Measurements from ENCODE around the gene NLRP9.

Gene NLRP9

DNA sequence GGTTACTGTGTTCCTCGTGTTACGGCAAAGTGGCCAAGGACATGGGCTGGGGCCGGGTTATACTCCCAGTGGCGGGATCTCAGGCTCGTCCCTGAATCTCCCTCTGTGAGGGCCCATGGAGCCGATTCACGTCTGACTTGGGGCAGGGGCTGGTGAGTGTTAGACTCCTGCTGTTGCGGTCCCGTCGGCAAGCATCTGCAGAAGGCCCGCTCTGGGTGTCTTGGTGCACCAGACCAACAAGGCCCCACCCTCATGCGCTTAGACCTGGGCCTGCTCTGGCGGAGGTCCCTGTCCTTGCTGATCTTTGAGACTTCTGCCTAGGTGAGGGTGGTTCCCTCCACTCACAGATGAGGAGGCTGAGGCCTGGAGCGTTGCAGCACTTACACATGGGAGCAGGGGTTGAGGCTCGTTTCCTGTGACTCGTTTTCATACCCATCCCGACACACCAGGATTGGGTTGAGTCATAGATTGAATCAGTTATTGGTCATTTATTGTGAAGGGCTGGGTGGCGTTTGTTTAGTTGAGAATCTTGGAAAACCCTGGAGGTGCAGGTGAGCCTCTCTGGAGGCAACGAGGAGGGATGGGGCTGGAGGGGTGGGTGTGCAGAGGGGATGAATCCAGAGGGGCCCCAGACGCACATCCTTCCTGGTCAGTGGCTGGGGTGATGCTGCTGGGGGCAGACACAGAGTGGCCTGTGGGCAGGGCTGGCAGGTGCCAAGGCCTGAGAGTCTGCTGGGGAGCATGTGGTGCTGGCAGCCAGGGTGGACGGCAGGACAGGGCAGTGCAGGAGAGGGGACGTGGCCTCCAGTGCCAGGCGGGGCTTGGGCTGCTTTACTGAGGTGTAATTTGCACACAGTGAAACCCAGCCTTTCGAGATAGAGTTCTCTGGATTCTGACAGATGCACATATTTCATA is 58.6 kb downstream of the NLRP9 start:
- Histone ChIP-seq H3K23ac (ENCODE audit: low read length) (no peak overlapping the region), H2AK5ac (ENCODE audit: low read length) (no peak overlapping the region), H3K79me2 (ENCODE audit: control insufficient read depth, insufficient read depth, low read length, poor library complexity) (peaks cover 9% of the 10 kb centered on the region), H3K4me3 (ENCODE audit: low read depth, low read length) (peak overlapping the region; percentile 39), H3K27ac (ENCODE audit: low read depth, low read length) (no peak overlapping the region), H3K79me1 (ENCODE audit: low read length) (peaks cover 4% of the 10 kb centered on the region), H2BK5ac (ENCODE audit: low read depth, low read length, poor library complexity) (no peak overlapping the region), H2BK12ac (ENCODE audit: low read length) (no peak overlapping the region), H2BK120ac (ENCODE audit: insufficient read depth, low read length, poor library complexity) (no peak overlapping the region), H3K4ac (ENCODE audit: low read depth, low read length) (no peak overlapping the region), H4K12ac (ENCODE audit: low read depth, low read length) (no peak overlapping the region), H3K4me1 (ENCODE audit: control insufficient read depth in 1 of 2, insufficient read depth in 2 of 2, low read length in 2 of 2) (peaks cover 0 to 3% of the 10 kb centered on the region in 2 experiments), H3K4me2 (ENCODE audit: low read length) (no peak overlapping the region), H4K8ac (ENCODE audit: low read depth, low read length) (no peak overlapping the region), H4K91ac (ENCODE audit: low read depth, low read length) (no peak overlapping the region), H3K14ac (ENCODE audit: low read length) (no peak overlapping the region), H3K36me3 (ENCODE audit: control insufficient read depth in 1 of 2, insufficient read depth in 2 of 2, low read length in 2 of 2) (peaks cover 55 to 57% of the 10 kb centered on the region in 2 experiments), H2AFZ (ENCODE audit: insufficient read depth, low read length, poor library complexity) (no peak overlapping the region), H3K9me3 (ENCODE audit: insufficient read depth, low read depth, low read length) (no peaks in the 10 kb centered on the region), H3K27me3 (ENCODE audit: insufficient read depth, low read length) (no peaks in the 10 kb centered on the region), H3K18ac (ENCODE audit: low read length) (no peak overlapping the region), H3K9ac (ENCODE audit: low read length) (no peak overlapping the region)
- DNase-seq: no peak
- no CpG with 5 or more reads among the region's 24 CpGs for WGBS (ENCODE audit: extremely low coverage, insufficient coverage, insufficient read length)

- H4K8ac ChIP-seq (ENCODE audit: low read depth, low read length): no peak overlapping the region
- peaks cover 4% of the 10 kb centered on the region for H3K79me1 ChIP-seq (ENCODE audit: low read length)
- H2AFZ ChIP-seq (ENCODE audit: insufficient read depth, low read length, poor library complexity): no peak overlapping the region
- no peak overlapping the region for H3K14ac ChIP-seq (ENCODE audit: low read length)
- no peak overlapping the region for H2BK5ac ChIP-seq (ENCODE audit: low read depth, low read length, poor library complexity)
- H3K36me3 ChIP-seq (ENCODE audit: control insufficient read depth in 1 of 2, insufficient read depth in 2 of 2, low read length in 2 of 2): peaks cover 53 to 54% of the 10 kb centered on the region in 2 experiments
- H2BK120ac ChIP-seq (ENCODE audit: insufficient read depth, low read length, poor library complexity): no peak overlapping the region
- no peak overlapping the region for H3K9ac ChIP-seq (ENCODE audit: low read length)
- no peak overlapping the region for H3K23ac ChIP-seq (ENCODE audit: low read length)
- H3K27ac ChIP-seq (ENCODE audit: low read depth, low read length): no peak overlapping the region
- H4K12ac ChIP-seq (ENCODE audit: low read depth, low read length): no peak overlapping the region
- peaks cover 0 to 3% of the 10 kb centered on the region in 2 experiments for H3K4me1 ChIP-seq (ENCODE audit: control insufficient read depth in 1 of 2, insufficient read depth in 2 of 2, low read length in 2 of 2)
- H3K4me3 ChIP-seq (ENCODE audit: low read depth, low read length): no peak overlapping the region
- peaks cover 9% of the 10 kb centered on the region for H3K79me2 ChIP-seq (ENCODE audit: control insufficient read depth, insufficient read depth, low read length, poor library complexity)
- no peaks in the 10 kb centered on the region for H3K27me3 ChIP-seq (ENCODE audit: insufficient read depth, low read length)
- no peaks in the 10 kb centered on the region for H3K9me3 ChIP-seq (ENCODE audit: insufficient read depth, low read depth, low read length)
- WGBS (ENCODE audit: extremely low coverage, insufficient coverage, insufficient read length): no CpG with 5 or more reads among the region's 21 CpGs
- H3K18ac ChIP-seq (ENCODE audit: low read length): no peak overlapping the region
- H2AK5ac ChIP-seq (ENCODE audit: low read length): no peak overlapping the region
- DNase-seq: peak in 1 of 2 donors; percentile 12
- H2BK12ac ChIP-seq (ENCODE audit: low read length): no peak overlapping the region
- no peak overlapping the region for H3K4me2 ChIP-seq (ENCODE audit: low read length)
- H4K91ac ChIP-seq (ENCODE audit: low read depth, low read length): no peak overlapping the region
- no peak overlapping the region for H3K4ac ChIP-seq (ENCODE audit: low read depth, low read length)
Observed at GRCh38 chr19:55678121-55678671, 60.0 kb downstream of the NLRP9 start.

- Histone ChIP-seq H3K79me2 (ENCODE audit: control insufficient read depth, insufficient read depth, low read length, poor library complexity) (peaks cover 9% of the 10 kb centered on the region), H3K27me3 (ENCODE audit: insufficient read depth, low read length) (no peaks in the 10 kb centered on the region), H2AFZ (ENCODE audit: insufficient read depth, low read length, poor library complexity) (no peak overlapping the region), H3K27ac (ENCODE audit: low read depth, low read length) (no peak overlapping the region), H2BK12ac (ENCODE audit: low read length) (no peak overlapping the region), H3K9me3 (ENCODE audit: insufficient read depth, low read depth, low read length) (no peaks in the 10 kb centered on the region), H3K36me3 (ENCODE audit: control insufficient read depth in 1 of 2, insufficient read depth in 2 of 2, low read length in 2 of 2) (peaks cover 53 to 58% of the 10 kb centered on the region in 2 experiments), H3K14ac (ENCODE audit: low read length) (no peak overlapping the region), H3K4ac (ENCODE audit: low read depth, low read length) (peak overlapping the region; percentile 46), H2BK5ac (ENCODE audit: low read depth, low read length, poor library complexity) (no peak overlapping the region), H3K4me1 (ENCODE audit: control insufficient read depth in 1 of 2, insufficient read depth in 2 of 2, low read length in 2 of 2) (peaks cover 0 to 3% of the 10 kb centered on the region in 2 experiments), H3K18ac (ENCODE audit: low read length) (no peak overlapping the region), H4K91ac (ENCODE audit: low read depth, low read length) (no peak overlapping the region), H2AK5ac (ENCODE audit: low read length) (no peak overlapping the region), H3K4me3 (ENCODE audit: low read depth, low read length) (no peak overlapping the region), H3K9ac (ENCODE audit: low read length) (no peak overlapping the region), H2BK120ac (ENCODE audit: insufficient read depth, low read length, poor library complexity) (no peak overlapping the region), H4K8ac (ENCODE audit: low read depth, low read length) (no peak overlapping the region), H3K23ac (ENCODE audit: low read length) (no peak overlapping the region), H4K12ac (ENCODE audit: low read depth, low read length) (no peak overlapping the region), H3K79me1 (ENCODE audit: low read length) (peaks cover 4% of the 10 kb centered on the region), H3K4me2 (ENCODE audit: low read length) (no peak overlapping the region)
- WGBS (ENCODE audit: extremely low coverage, insufficient coverage, insufficient read length): no CpG with 5 or more reads among the region's 6 CpGs
- DNase-seq: no peak
Observed at GRCh38 chr19:55677572-55678028, 60.6 kb downstream of the NLRP9 start.

DNA sequence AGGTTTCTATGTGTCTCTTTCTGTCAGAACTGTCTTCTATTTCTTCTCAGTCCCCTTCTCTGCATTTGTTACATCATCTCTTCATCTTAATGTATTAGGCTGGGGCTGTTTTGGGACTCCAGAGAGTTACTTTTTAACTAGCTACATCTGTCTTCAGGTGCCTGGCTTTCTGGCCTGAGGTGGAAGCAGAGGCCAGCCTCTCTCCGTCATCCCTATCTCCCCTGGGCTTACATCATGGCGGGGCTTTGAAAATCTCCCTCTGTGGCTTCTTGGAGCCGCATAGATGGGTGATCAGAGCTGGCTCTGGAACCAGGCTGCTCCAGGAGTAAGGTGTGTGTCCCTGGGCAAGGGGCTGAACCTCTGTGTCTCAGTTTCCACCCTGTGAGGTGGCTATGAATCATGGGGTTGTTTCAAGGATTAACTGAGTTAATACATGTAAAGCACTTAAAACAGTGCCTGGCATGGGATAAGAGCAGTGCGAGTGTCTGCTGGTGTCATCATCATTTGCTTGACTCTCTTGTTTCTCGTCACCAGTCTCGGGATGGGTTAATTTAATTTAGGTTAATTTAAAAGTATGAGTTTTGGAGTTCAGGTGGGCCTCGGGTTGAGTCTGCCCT is 61.2 kb downstream of the NLRP9 start:
- Histone ChIP-seq H3K4me3 (ENCODE audit: low read depth, low read length) (no peak overlapping the region), H3K23ac (ENCODE audit: low read length) (no peak overlapping the region), H3K4ac (ENCODE audit: low read depth, low read length) (peak overlapping the region; percentile 34), H2BK12ac (ENCODE audit: low read length) (no peak overlapping the region), H4K91ac (ENCODE audit: low read depth, low read length) (no peak overlapping the region), H2BK5ac (ENCODE audit: low read depth, low read length, poor library complexity) (no peak overlapping the region), H3K79me1 (ENCODE audit: low read length) (peaks cover 4% of the 10 kb centered on the region), H4K8ac (ENCODE audit: low read depth, low read length) (no peak overlapping the region), H3K27ac (ENCODE audit: low read depth, low read length) (no peak overlapping the region), H3K9me3 (ENCODE audit: insufficient read depth, low read depth, low read length) (no peaks in the 10 kb centered on the region), H3K27me3 (ENCODE audit: insufficient read depth, low read length) (no peaks in the 10 kb centered on the region), H3K36me3 (ENCODE audit: control insufficient read depth in 1 of 2, insufficient read depth in 2 of 2, low read length in 2 of 2) (peaks cover 51 to 57% of the 10 kb centered on the region in 2 experiments), H3K4me1 (ENCODE audit: control insufficient read depth in 1 of 2, insufficient read depth in 2 of 2, low read length in 2 of 2) (peaks cover 0 to 3% of the 10 kb centered on the region in 2 experiments), H2AFZ (ENCODE audit: insufficient read depth, low read length, poor library complexity) (no peak overlapping the region), H3K14ac (ENCODE audit: low read length) (no peak overlapping the region), H3K9ac (ENCODE audit: low read length) (no peak overlapping the region), H2AK5ac (ENCODE audit: low read length) (no peak overlapping the region), H4K12ac (ENCODE audit: low read depth, low read length) (no peak overlapping the region), H2BK120ac (ENCODE audit: insufficient read depth, low read length, poor library complexity) (no peak overlapping the region), H3K4me2 (ENCODE audit: low read length) (no peak overlapping the region), H3K18ac (ENCODE audit: low read length) (no peak overlapping the region), H3K79me2 (ENCODE audit: control insufficient read depth, insufficient read depth, low read length, poor library complexity) (peaks cover 9% of the 10 kb centered on the region)
- no peak for DNase-seq
- no CpG with 5 or more reads among the region's 7 CpGs for WGBS (ENCODE audit: extremely low coverage, insufficient coverage, insufficient read length)

All from trophoblast cell (in vitro differentiated cells and primary cell).